ENCODE data around the gene MUSK.
"Not testable (repeated sequence)": the region's sequence is repeated elsewhere in the genome, so short reads cannot be mapped to it uniquely, and the experiment has no call there.

Gene MUSK

DNA sequence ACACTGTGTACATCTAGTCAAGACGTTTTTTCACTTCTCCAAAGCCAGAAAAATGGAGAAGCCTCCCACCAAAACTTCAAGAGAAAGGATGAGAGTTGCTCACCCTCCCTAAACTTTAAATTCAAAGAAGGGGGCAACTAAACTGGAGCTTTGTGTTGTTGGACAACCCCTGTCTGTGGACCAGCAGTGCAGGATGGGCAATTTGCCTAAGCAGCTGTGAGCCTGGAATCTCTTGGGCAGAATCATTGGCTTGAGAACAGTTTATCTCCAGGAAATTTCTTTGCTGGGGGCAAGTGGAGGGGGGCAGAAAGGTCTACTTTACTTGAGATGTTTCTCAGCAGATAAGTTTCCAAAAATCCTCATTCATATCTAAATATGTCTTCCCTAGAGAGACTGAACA, 151.8 kb downstream of the MUSK start:
- Mint-ChIP-seq H3K27ac (no peak overlapping the region), H3K36me3 (ENCODE audit: low read depth) (no peaks in the 10 kb centered on the region), H3K9me3 (no peaks in the 10 kb centered on the region), H3K4me3 (no peak overlapping the region), H3K27me3 (peaks cover 2% of the 10 kb centered on the region), H3K4me1 (ENCODE audit: low read depth) (no peaks in the 10 kb centered on the region)
- intact Hi-C loops (cut with micrococcal nuclease) = no loop called here

DNA sequence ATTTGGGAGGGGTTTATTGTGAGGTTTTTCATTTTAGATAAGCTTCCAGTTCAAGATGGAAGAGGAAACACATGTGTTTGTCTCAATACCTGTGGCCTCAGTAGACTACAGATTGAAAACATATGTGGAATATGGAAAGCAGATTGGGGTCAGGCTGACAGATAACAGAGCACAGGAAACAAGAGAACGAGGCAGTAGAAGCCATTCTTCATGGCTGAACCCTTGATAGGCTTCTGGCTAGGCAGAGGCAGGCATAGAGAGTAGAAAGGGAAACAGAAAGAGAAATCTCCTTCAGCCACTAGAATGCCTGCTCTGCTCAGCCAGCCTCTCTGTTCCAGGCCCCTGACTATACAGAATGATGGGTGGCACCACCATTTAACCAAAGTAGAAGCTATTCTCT, 152.5 kb downstream of the MUSK start:
- Mint-ChIP-seq H3K9me3 (no peaks in the 10 kb centered on the region), H3K27me3 (peaks cover 4% of the 10 kb centered on the region), H3K4me1 (ENCODE audit: low read depth) (no peaks in the 10 kb centered on the region), H3K27ac (no peak overlapping the region), H3K36me3 (ENCODE audit: low read depth) (no peaks in the 10 kb centered on the region), H3K4me3 (no peak overlapping the region)
- intact Hi-C loops (cut with micrococcal nuclease) = no loop called here

DNA sequence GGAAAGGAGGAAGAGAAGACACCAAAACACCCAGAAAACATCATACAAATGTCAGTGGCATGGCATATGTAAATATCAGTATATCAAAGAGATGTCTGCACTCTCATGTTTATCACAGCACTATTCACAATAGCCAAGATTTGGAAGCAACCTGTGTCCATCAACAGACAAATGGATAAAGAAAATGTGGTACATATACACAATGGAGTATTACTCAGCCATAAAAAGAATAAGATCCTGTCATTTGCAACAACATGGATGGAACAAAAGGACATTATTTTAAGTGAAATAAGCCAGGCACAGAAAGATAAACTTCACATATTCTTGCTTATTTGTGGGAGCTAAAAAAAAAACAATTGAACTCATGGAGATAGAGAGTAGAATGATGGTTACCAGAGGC, 156.5 kb downstream of the MUSK start:
- H3K27ac Mint-ChIP-seq; intact Hi-C loops (cut with micrococcal nuclease); H3K27me3 Mint-ChIP-seq; H3K4me3 Mint-ChIP-seq; H3K36me3 Mint-ChIP-seq (ENCODE audit: low read depth); H3K4me1 Mint-ChIP-seq (ENCODE audit: low read depth); H3K9me3 Mint-ChIP-seq: not testable (repeated sequence)

DNA sequence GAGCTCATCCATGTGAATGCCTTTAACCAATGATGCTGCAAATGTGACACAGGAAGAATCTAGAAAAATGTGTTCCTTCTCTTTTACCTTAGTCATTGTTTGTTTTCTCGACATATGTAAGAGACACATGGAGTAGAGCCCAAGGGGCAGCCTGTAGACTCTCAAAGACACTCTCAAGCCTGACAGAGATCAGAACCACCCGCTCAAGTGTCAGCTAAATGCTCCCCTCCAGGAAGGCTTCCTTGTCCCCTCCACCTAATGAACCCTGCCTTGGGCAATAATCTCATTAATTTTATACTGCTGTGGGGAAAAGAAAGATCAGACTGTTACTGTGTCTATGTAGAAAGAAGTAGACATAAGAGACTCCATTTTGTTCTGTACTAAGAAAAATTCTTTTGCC, 157.4 kb downstream of the MUSK start:
- Mint-ChIP-seq H3K4me1 (ENCODE audit: low read depth) (no peaks in the 10 kb centered on the region), H3K36me3 (ENCODE audit: low read depth) (no peaks in the 10 kb centered on the region), H3K9me3 (no peaks in the 10 kb centered on the region), H3K27me3 (peaks cover 4% of the 10 kb centered on the region), H3K4me3 (no peak overlapping the region), H3K27ac (no peak overlapping the region)
- intact Hi-C loops (cut with micrococcal nuclease) = no loop called here

DNA sequence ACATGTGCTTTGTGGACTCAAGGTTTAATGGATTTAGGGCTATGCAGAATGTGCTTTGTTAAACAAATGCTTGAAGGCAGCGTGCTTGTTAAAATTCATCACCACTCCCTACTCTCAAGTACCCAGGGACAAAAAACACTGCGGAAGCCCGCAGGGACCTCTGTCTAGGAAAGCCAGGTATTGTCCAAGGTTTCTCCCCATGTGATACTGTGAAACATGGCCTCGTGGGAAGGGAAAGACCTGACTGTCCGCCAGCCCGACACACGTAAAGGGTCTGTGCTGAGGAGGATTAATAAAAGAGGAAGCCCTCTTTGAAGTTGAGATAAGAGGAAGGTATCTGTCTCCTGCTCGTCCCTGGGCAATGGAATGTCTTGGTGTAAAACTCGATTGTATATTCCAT, 157.8 kb downstream of the MUSK start:
- H3K4me1 Mint-ChIP-seq (ENCODE audit: low read depth); H3K27ac Mint-ChIP-seq; intact Hi-C loops (cut with micrococcal nuclease); H3K27me3 Mint-ChIP-seq; H3K36me3 Mint-ChIP-seq (ENCODE audit: low read depth); H3K4me3 Mint-ChIP-seq; H3K9me3 Mint-ChIP-seq: not testable (repeated sequence)

DNA sequence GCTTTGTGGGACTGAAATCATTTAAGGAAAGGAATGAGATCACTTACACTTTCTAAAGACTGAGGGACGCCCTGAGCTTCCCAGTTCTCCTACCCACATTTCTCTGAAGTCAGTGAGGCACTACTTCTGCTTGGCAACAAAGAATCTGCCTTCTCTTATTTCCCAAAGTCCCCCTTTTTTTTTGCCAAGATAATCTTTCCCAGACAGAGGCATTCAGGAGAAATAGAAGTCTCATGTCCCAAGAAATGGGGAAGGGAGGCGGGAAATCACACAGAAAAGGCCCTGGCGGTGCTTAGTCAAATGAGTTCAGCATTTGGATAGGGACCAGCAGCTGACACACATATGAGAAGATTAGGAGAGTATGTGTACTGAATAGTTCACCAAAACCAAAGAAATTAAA, 159.7 kb downstream of the MUSK start:
- intact Hi-C loops (cut with micrococcal nuclease) = no loop called here
- no peak overlapping the region for H3K27ac Mint-ChIP-seq
- no peaks in the 10 kb centered on the region for H3K9me3 Mint-ChIP-seq
- peaks cover 3% of the 10 kb centered on the region for H3K27me3 Mint-ChIP-seq
- H3K36me3 Mint-ChIP-seq (ENCODE audit: low read depth) = no peaks in the 10 kb centered on the region
- H3K4me3 Mint-ChIP-seq = no peak overlapping the region
- no peaks in the 10 kb centered on the region for H3K4me1 Mint-ChIP-seq (ENCODE audit: low read depth)

DNA sequence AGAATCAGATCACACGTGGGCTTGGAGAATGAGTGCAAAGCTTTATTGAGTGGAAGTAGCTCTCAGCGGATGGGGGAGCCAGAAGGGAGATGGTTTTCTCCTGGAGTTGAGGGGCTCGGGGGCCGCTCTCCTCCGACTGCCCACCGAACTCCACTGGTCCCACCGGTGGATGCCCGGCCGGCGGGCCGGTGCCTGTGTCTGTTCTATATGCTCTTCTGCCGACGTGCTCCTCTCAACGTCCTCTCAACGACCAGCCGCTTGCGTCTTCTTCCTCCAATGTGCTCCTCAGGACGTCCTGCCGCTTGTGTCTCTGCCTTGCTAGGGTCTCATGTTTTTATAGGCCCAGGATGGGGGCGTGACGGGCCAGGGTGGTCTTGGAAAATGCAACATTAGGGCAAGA, 161.9 kb downstream of the MUSK start:
- intact Hi-C loops (cut with micrococcal nuclease) = no loop called here
- no peaks in the 10 kb centered on the region for H3K36me3 Mint-ChIP-seq (ENCODE audit: low read depth)
- no peak overlapping the region for H3K4me3 Mint-ChIP-seq
- H3K27ac Mint-ChIP-seq = no peak overlapping the region
- no peaks in the 10 kb centered on the region for H3K9me3 Mint-ChIP-seq
- peaks cover 4% of the 10 kb centered on the region for H3K27me3 Mint-ChIP-seq
- H3K4me1 Mint-ChIP-seq (ENCODE audit: low read depth) = no peaks in the 10 kb centered on the region

DNA sequence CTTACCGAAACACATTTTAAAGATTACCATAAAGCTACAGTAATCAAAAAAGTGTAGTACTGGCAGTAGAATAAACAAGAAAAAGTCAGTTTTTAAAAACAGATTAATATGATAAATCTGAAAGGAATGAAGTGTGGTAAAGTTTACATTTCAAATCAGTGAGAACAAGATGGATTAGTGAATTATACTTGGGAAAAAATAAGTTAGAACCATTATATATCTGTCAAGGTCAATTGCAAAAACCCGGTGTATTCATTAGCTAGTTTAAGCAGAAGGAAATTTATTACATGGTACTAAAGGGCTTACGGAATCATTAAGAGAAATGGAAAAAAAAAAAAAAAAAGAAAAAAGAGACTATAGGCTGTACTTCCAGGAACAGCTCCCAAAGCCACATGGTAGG, 164.3 kb downstream of the MUSK start:
- Mint-ChIP-seq H3K27ac (no peak overlapping the region), H3K27me3 (peaks cover 3% of the 10 kb centered on the region), H3K4me1 (ENCODE audit: low read depth) (no peaks in the 10 kb centered on the region), H3K4me3 (no peak overlapping the region), H3K9me3 (no peaks in the 10 kb centered on the region), H3K36me3 (ENCODE audit: low read depth) (no peaks in the 10 kb centered on the region)
- intact Hi-C loops (cut with micrococcal nuclease) = no loop called here

DNA sequence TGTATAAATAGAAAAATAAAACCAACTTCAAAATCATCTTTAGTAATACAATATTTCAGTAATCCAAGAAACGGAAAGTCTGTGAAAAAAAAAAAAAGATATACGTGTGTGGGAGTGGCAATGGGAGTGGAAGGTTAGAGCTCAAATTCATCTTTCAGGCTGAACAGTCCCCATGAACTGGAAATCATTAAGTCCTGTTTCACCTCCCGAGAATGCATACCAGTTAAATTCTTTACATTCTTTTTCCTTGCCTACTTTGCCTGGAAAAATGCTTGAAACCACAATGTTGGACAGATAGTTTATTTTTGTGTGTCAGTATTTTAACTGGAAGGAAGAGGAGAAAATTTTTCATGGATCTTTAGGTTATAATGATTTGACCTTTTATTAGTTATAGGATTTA, 166.8 kb downstream of the MUSK start:
- H3K4me1 Mint-ChIP-seq (ENCODE audit: low read depth) = no peaks in the 10 kb centered on the region
- H3K4me3 Mint-ChIP-seq = no peak overlapping the region
- intact Hi-C loops (cut with micrococcal nuclease) = no loop called here
- no peaks in the 10 kb centered on the region for H3K36me3 Mint-ChIP-seq (ENCODE audit: low read depth)
- peaks cover 3% of the 10 kb centered on the region for H3K27me3 Mint-ChIP-seq
- no peaks in the 10 kb centered on the region for H3K9me3 Mint-ChIP-seq
- no peak overlapping the region for H3K27ac Mint-ChIP-seq

DNA sequence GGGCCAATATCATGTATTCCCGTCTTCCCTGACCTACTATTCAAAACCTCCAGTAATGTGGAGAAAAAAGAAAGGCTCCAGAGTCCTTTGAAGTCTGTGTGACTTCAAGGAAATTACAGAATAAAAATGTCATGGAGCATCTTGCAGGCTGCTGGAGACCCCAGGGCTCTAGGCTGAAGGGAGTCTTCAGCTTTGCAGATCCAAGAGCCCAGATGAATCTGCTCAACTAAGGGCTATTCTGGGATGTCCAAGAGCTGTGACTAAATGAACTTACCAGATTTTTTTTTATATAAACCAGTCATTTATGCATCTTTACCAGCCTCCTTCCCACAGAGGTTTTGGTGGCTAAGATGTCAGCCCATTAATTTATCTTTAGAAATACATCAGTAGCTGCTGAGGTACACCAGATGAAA, 167.3 kb downstream of the MUSK start:
- Mint-ChIP-seq H3K27ac (no peak overlapping the region), H3K4me3 (no peak overlapping the region), H3K9me3 (no peaks in the 10 kb centered on the region), H3K27me3 (peaks cover 3% of the 10 kb centered on the region), H3K4me1 (ENCODE audit: low read depth) (no peaks in the 10 kb centered on the region), H3K36me3 (ENCODE audit: low read depth) (no peaks in the 10 kb centered on the region)
- intact Hi-C loops (cut with micrococcal nuclease) = no loop called here

DNA sequence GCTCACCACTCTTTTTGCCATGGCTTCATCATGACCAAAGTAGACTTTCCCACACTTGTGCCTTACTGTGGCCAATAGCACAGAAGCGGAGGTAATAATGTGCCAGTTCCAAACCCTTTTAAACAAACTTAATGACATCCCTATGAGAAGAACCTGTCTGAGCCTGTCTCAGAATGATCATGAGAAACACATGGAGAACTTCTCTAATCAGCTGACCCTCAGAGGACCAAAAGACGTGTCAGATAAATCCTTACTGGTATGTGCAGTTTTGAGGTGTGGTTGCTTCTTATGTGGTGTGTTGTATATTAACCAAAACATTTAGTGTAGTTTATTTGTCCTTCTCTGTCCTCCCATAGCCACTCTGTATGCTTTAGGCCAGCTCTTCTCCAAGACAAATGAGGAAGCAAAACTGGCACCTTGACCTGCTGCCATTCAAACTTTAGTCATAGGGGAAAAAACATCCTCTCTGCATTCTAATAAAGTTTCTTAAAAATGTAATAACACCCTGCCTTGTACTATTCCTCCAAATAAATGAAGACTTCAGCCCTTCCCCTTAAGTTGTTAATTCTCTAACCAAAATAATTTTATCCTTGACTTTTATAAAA, 168.9 kb downstream of the MUSK start:
- Mint-ChIP-seq H3K27me3 (peaks cover 3% of the 10 kb centered on the region), H3K9me3 (no peaks in the 10 kb centered on the region), H3K4me3 (no peak overlapping the region), H3K27ac (no peak overlapping the region), H3K4me1 (ENCODE audit: low read depth) (no peaks in the 10 kb centered on the region), H3K36me3 (ENCODE audit: low read depth) (no peaks in the 10 kb centered on the region)
- intact Hi-C loops (cut with micrococcal nuclease) = no loop called here

DNA sequence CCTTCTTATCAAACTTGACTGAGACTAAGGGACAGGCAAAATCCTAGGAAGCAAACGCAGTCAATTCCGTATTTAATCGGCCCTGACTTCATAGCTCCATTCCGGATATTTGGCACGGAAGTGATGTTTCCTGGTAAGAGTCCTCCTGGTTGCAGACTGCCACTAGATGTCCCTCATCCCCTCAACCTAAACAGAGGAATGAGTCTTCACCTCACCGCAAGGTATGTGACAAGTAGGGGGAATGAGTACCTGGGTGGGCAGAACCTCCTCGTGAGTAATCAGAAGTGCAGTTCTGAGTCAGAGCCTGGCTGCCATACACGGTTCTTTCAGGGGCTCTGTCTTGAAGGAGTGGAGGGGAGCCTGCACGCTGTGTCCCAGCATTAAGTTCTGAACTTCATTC, 173.6 kb downstream of the MUSK start:
- Mint-ChIP-seq H3K36me3 (ENCODE audit: low read depth) (no peaks in the 10 kb centered on the region), H3K27me3 (peaks cover 2% of the 10 kb centered on the region), H3K4me1 (ENCODE audit: low read depth) (no peaks in the 10 kb centered on the region), H3K4me3 (no peak overlapping the region), H3K9me3 (peaks cover 10% of the 10 kb centered on the region), H3K27ac (no peak overlapping the region)
- intact Hi-C loops (cut with micrococcal nuclease) = no loop called here

DNA sequence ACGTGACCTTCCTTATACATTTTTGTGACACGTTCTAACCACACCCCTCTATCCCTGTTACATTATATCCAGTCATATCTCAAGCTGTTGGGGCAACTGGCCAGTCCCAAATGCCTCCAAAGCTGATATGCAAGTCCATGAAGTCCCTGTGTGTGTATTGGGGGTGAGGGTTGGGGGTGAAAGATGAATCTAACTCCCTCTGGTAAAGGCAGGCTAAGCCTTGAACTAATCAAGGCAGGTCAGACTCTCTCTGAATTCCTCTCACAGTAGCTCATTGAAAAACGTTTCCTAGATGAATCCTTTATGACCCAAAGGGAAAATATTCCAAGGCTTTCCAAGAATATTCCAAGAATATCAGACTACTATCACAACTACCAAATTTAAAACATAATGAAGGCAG, 174.4 kb downstream of the MUSK start:
- peaks cover 2% of the 10 kb centered on the region for H3K27me3 Mint-ChIP-seq
- no peaks in the 10 kb centered on the region for H3K36me3 Mint-ChIP-seq (ENCODE audit: low read depth)
- peaks cover 10% of the 10 kb centered on the region for H3K9me3 Mint-ChIP-seq
- H3K4me1 Mint-ChIP-seq (ENCODE audit: low read depth) = peaks cover 6% of the 10 kb centered on the region
- intact Hi-C loops (cut with micrococcal nuclease) = no loop called here
- H3K4me3 Mint-ChIP-seq = no peak overlapping the region
- H3K27ac Mint-ChIP-seq = no peak overlapping the region

DNA sequence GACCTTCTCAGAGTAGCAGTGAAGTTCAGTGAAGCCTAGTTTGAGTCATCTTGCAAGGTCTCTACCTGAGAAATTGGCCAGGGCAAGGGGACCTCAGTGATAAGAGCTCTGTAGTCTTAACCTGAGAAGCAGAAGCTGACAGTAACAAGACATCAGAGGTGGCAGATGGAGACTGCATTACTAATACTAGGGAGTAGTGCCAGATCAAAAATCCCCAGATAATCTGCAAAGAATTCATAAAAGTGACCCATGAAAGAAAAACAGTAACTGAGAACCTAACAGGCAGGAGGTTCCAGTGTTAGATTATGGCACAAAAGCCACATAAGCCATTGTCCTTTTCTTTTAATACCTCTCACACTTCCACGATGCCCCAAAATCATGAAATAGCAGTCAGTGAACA, 175.5 kb downstream of the MUSK start:
- Mint-ChIP-seq H3K4me1 (ENCODE audit: low read depth) (peaks cover 9% of the 10 kb centered on the region), H3K4me3 (no peak overlapping the region), H3K36me3 (ENCODE audit: low read depth) (no peaks in the 10 kb centered on the region), H3K27ac (peak overlapping the region; percentile 23), H3K27me3 (peaks cover 2% of the 10 kb centered on the region), H3K9me3 (peaks cover 10% of the 10 kb centered on the region)
- intact Hi-C loops (cut with micrococcal nuclease) = no loop called here

DNA sequence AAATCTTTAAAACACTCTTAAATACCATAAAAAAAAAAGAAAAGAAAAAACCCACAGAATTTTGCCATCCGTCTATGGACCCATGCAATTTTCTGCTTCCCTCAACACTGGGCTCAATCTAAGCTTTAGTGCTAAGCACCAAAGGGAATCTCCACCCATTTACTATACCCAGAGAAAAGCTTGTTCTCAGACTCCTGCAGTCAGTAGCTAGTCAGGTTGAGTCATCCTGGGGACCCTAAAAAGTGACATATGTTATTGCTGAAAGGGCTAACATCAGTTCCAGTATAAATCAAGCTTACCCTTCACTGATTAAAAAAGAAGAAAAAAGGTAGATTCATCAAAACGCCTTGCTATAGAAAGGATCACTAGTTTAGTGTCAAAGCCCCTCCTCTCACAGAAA, 177.6 kb downstream of the MUSK start:
- intact Hi-C loops (cut with micrococcal nuclease) = no loop called here
- Mint-ChIP-seq H3K9me3 (peaks cover 10% of the 10 kb centered on the region), H3K27ac (no peak overlapping the region), H3K4me3 (no peak overlapping the region), H3K4me1 (ENCODE audit: low read depth) (peaks cover 9% of the 10 kb centered on the region), H3K36me3 (ENCODE audit: low read depth) (no peaks in the 10 kb centered on the region), H3K27me3 (peaks cover 2% of the 10 kb centered on the region)

All from dendritic cell treated with granulocyte-macrophage colony-stimulating factor and Interleukin-4, amounts not matched to agents 40 ng/mL and 50 ng/mL, for 4 days (primary cell).